Medulla oblongata (tissue), 1 donor: ENCODE results near the gene LMTK2.

Source experiments
- DNase-seq: peaks from one replicate; pipeline ENCODE4 v3.0.0-alpha.2; 2015; ENCODE audit errors: extremely low spot score

Gene LMTK2

DNA sequence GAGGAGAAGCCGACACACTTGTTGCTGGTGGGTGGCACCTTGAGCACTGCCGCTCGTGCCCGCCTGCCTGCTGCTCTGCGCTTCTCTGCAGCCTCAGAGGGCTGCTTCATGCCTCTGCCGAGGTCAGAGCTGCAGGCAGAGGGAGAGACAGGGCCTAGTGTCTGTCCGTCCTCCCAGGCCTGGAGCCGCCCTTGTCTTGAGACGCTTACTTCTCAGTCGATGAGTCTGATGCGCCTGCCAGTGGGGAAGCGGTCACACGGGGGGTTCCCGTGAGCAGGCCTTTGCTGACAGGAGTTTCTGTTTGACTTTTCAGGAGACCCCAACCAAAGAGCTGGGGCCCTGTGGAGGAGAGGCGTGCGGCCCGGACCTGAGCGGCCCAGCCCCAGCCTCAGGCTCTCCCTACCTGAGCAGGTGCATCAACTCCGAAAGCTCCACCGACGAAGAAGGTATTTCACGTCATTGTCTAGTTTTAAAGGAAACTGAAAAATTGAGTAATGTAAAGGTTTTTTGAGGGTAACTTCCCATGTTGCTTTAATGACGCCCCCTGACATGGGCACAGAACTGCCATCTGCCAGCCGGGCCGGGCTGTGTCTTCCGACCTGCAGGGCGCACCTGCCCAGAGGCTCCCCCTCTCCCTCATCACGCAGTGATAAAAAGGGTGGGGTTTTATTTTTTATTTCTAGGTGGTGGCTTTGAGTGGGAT lies 96.8 kb downstream of the LMTK2 start:
- no peak for DNase-seq

DNA sequence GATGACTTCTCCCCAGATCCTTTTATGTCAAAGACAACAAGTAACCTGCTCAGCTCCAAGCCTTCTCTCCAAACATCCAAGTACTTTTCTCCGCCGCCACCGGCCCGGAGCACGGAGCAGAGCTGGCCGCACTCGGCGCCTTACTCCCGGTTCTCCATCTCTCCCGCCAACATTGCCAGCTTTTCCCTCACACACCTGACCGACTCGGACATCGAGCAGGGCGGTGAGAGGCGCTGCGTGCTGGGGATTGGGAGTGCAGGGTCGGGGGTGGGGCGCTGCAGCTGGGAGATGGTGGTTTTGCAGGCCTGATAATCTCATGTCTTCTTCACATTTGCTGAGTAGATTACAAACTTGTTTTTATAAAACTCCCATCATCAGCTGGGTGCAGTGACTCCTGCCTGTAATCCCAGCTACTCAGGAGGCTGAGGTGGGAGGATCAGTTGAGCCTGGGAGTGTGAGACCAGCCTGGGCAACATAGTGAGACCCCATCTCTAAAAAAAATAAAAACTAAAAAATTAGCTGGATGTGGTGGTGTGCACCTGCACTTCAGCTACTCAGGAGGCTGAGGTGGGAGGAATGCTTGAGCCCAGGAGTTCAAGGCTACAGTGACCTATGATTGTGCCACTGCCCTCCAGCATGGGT lies 97.4 kb downstream of the LMTK2 start:
- no peak for DNase-seq

DNA sequence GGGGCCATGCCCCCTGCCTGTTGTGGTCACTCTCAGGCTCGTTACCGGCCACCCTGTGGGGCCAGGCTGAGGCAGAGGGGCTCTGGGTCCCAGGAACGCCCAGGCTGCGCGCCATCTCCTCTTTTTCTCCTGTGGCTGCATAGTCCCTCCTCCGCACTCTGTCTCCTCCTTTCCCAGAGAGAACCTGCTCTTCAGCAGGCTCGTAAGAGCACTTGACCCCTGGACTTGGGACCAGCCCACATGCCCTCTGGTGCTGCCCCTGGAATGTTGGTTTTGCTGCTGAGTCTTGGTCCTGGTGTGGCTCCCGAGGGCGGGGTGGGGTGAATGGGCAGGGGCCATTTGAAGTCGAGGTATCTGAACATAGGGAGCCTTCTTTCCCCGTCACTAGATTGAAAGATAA lies 98.0 kb downstream of the LMTK2 start:
- DNase-seq = no peak

DNA sequence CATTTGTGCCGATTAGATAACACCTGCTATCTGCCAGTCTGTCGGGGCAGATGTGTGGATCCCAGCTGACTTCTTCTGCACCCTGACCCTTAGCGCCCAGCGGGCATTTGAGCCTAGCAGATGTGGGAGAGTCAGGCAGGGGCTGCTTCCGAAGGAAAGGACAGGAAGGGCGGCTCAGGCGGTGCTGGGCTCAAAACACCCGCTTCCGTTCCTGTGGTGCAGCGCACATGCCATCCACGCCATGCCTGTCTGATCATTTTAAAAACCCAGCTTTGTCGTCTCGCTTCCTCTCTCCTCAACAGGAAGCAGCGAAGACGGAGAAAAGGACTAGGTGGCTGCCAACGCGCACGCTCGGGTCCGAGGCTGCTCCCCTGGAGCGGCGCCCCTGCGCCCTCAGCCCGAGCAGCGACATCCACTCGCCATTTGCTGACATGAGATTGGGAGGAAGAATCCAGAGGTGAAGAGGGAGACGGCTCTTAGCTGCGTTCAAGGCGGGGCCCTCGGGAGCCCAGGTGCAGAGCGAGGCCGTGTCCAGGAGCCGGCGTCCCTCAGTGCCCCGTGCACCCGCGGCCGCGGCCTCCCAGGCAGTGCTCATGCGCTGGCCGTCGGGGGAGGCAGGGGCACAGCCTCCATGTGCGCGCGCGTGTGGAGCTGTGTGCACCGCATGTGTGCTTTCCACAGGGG lies 98.6 kb downstream of the LMTK2 start:
- no peak for DNase-seq

DNA sequence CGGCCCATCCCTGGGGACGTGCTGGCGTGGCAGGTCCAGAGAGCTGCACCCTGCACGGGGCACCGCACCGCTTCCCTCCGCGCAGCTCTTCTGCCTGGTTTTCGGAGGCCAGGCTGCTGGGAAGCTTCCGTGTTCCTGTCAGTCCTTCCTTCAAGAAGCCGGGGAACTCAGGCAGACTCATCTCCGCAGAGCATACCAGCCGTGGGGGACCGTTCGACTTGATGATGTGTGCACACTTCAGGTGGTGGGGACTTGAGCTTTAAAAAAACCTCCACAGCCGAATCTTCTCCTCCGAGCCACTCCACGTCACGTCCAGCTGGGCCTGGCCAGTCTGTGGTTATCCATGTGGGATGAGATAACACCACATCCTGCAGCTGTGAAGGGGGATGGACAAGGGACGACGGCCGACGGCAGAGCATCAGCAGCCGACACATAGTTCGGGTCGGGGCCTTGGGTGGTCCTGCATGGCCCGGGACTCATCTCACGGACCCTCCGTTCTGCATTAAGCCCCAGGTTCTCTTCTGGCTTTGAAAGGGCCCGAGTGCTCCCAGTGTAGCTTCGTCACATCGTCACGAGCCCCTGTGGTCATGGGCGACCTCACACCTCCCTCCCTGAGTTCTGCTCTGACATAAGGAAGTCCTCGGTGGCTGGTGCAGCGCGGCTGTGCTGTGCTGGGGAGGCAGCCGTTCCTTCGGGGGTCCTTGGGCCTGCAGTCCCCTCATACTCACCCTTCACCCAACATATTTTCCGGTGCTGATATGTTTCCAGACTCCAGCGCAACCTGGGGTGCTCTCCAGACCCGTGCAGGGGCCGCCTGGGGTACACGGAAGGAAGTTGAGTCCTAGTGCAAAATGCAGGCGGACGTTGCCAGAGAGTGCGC lies 100.0 kb downstream of the LMTK2 start:
- DNase-seq = no peak

DNA sequence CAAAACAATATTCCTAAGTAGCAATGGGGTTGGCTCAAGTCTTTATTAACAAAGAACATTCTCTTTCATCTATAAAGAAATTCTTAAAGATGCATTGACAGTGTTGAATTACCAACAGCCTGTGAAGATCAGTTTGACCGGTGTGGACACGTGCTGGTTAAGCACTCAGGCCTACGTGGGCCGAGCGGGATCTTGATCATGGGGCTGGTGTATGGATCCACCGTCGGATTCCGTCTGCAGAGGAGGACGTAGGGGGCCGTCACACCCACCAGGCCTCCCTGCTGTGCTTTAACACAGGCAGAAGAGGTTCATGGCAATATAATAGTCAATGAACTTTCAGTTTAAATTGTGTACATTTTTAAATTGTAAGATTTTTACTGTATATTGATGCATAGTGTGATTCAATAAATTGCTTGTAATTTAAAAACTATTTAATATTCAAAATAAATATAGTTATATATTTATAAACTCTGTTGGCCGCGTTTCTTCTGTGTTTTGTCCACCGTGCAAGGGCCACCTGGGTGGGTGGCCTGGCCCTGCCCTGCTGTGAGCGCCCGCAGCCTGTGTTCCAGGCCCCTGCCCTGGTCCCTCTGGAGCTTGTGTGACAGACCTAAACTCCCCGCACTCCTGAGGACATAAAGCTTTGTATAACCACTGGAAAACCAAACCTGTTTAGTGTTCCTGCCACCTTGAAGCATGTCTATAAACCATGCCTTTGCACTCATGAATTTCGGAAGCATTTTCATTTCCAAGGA lies 102.7 kb downstream of the LMTK2 start:
- DNase-seq = no peak

DNA sequence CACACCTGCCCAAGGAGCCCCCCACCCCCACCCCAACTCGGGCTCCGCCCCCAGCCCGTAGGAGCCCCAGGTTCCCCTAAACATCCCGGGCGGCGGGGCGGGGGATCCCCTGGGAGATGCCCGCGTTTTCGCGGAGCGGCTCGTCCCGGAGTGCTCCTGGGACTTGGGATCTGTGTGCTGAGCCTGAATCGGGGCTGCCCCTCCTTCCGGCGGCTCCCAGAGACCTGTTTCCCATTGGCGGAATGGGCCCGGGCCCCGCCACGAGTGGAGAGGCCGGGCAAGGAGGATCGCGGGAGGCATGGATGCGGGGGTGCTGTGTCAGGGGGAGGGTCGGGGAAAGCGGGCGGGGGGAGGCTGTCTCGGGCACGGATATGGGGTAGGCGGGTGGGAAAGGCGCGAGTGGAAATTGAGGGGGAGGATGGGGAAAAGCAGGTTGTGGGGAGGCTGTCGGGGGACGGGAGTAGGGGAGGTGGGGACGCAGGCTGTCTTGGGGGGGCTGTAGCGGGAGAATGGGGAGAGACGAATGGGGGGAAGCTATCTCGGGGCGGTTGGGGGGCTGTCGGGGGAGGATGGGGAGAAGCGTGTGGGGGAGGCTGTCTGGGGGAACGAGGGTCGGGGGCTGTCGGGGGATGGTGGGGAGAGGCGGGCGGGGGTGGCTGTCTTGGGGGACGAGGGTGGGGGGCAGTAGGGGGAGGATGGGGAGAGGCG lies 104.0 kb downstream of the LMTK2 start:
- DNase-seq = no peak

DNA sequence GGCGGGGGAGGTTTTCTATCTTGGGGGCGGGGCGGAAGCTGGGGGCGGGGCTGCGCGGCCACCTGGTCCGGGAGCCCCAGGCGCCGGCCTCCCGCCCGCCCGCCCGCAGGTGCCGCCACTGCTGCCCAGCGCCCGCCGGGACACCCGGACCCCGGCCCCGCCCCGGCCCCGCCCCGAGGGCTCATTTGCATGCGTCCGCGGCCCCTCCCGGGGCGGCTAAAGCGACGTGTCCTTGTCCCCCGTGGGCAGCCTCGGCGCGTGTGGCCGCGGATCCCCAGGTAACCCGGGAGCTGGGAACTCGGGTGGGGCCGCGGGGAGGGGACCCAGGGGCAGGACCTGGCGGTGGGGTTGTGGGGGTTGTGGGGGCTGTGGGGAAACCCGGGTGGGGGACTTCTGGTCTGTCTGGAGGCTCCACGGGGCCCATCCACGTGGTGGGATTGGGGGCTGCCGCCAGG lies 104.6 kb downstream of the LMTK2 start, which contains the start of gene BHLHA15:
Gene BHLHA15 (plus strand): TSS at position 219 of the 455 bp plus-strand sequence. CDS start 871 bp downstream, outside the sequence.
- DNase-seq = no peak

DNA sequence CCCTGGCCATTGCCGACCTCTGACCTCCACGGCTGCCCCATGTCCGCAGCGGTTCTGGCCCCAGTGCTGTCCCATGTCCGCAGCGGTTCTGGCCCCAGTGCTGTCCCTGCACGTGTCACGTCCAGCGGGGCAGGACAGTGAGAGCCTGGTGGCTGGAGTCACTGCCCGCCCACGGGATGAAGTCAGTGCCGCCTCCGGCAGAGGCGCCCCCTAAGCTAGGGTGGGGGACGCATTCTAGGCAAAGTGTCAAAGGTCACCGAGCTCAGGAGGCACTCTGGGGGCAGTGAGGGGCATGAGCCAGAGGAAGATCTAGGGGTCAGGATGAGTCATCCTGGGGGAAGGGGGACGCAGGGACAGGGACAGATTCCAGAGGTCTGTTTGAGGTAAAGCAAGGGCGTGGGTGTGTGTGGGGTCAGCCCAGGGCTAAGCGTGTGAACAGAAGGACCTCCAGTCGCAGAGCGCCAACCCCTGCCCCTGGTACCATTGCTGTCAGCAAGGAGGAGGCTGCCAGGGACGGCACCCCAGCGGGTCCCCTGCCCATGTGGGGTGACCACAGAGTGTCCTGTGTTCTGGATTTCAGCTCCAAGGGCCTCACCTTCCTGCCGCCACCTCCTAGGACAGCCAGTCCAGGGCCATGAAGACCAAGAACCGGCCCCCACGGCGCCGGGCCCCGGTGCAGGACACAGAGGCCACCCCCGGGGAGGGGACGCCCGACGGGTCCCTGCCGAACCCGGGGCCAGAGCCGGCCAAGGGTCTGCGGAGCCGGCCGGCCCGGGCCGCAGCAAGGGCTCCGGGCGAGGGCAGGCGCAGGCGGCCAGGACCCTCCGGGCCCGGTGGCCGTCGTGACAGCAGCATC lies 105.2 kb downstream of the LMTK2 start:
- DNase-seq = no peak

DNA sequence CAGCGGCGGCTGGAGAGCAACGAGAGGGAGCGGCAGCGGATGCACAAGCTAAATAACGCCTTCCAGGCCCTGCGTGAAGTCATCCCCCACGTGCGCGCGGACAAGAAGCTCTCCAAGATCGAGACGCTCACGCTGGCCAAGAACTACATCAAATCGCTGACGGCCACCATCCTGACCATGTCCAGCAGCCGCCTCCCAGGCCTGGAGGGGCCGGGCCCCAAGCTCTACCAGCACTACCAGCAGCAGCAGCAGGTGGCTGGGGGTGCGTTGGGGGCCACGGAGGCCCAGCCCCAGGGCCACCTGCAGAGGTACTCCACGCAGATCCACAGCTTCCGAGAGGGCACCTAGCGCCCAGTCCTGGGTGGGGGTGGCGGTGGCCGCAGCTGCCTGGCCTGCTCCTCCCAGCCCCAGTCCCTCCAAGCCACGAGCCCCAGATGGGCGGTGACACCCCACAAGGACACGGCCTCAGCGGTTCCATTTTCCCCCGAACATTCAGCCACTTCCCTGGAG lies 105.9 kb downstream of the LMTK2 start:
- no peak for DNase-seq

DNA sequence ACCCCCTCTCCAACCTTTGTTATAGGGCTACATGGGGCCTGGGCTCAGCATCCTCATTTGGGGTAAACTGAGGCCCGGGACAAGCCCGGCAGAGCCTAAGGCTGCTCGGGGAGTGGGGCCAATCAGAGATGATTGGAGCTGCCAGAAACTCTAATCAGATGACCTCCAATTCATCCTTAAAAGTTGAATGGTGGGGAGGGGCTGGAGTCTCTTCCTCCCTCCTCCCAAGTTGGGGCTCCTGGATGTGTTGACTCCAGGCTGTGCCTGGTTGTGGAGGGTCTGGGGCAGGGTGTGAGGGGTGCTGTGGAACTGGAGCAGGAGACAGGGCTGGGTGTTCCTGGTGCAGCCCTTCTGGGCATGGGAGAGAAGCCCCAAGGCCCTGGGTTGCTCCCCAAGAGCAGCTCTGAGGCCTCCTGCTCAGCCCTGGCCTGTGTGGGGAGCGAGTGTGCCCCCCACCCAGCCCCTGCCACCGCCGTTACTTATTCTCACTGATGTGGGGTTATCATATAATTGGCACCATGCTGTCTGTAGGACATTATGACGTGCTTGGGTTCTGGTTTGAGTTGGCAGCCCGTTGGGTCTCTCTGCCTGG lies 106.7 kb downstream of the LMTK2 start:
- no peak for DNase-seq

DNA sequence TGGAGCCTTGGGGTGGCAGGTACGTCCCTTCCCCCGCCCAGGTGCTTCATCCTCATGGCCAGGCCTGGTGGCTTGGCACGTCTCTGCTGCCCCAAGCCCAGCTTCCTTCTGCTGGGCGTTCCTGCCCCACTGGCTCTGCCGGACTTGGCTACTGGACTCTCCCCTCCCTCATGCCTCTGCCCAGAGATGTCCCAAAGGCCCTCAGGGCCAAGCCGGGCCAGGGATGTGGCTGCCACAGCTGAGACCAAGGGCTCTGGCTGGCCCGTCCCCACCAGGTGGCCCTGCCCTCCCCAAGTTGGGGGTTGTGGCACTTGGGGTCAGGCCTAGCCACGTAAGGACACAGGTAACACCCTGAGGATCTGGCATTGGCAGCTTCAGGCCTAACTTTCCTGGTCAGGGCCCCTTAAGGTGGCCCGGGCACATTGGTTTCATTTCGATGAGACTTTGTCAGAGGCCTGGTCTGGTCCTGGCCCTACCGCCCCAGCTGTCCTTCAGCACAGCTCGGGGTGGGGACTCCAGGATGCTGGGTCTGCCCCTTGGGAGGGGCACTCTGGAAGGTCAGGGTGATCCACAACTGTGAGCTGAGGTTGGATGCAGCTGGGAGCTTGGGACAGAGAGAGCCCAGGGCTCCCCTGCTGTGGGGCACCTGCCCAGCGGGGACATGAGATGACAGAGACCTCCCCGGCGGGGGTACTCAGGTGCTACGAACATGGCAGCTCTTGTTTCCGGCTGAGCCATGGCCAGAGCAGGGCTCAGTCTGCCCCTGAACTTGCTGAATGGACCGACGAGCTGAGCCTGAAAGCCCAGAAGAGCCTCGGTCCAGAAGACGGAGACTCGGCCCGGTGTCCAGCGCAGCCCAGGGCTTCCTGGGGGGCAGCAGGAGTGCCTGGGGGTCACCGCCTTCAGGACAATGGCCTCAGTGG lies 107.5 kb downstream of the LMTK2 start:
- DNase-seq = no peak

DNA sequence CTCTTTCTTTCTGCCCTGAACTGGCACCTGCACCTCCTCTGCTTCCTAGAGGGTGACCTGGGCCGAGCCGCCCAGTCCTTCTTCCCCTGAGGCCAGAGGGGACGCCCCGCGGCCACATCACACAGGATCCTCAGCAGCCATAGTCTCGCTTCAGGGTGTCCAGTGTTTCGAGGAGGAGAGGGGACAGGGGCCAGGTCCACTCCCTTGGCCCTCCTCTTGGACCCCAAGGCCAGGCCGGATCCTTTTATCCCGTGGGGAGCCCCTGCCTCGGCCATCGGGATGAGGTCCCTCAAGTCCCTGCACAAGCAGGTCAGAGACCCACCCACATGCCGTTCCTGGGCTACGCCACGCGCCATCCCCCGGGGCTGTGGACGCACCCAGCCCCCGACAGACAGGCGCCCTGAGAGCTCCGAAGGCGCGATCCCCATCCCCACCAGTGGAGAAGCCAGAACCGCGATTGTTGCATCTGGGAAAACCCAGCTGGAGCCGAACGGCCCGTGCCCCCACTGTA lies 108.2 kb downstream of the LMTK2 start:
- no peak for DNase-seq

DNA sequence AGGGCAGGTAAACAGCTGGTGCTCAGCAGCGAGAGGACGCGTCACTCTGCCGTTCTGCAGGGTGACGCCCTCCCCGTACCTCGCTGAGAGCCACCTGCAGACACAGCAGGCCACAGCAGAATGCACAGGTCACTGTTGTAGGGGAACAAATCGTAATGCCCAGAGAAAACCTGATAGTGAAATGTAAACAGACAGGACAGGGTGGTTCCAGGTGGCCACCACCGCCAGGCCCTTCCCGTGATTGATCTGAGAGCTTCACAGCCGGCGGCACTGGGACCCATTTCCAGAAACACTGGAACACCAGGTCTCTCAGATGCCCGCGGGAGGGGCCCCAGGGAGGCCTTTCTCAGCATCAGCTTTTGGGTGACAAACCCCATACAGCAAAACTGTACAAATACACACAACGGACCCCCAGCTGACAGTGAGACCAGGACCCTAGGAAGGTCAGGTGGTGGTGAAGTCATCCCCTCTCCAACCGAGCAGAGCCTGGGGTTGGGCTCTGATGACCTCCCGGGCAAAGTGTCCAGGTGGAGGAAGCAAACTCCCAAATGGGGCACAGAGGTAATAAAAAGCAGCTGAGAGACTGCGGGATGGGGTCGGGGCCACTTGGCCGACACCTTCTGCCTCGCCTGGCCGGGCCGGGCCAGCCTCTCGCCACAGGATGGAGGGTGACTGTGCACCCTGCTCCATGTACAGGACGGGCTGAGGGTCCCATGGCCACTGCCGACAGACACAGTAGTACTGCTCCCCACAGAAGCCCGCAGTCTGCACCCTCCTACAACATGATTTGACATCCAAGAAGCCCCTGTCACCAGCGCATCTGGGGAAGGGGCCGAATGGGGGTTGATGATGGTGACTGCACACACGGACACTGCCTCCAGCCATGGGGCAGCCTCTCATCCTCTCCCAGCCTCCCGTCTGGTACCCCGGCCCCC lies 109.2 kb downstream of the LMTK2 start:
- DNase-seq = no peak

DNA sequence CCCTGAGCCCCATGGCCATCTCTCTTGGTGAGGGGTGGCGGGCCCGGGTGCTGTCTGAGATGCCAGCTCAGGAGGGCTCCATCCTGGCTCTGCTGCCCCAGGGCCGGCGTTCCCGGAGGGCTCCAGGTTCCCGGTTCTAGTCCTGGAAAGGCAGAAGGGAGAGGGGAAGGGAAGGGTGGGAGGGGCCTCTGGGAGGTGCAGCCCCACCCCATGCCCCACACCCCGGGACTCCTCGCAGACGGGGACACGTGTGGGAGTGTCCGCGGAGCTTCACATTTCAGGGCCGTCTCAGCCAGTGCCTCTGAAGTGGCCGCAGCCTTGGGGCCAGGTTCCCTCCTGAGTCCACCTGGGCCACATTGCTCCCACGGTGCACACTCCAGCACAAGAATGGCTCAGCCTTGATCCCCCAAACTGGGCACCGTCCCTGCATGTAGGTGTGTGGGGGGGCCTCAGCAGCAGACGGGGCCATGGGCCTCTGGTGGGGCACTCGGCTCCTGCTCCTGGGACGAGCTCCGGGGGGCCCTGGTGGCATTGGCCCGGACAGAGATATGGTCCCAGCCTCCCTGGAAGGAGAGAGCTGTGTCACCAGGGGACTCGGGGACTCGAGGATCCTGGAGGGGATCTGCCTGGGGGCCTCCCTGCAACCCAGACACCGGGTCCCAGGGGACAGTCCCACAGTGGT lies 110.4 kb downstream of the LMTK2 start:
- no peak for DNase-seq
